GM12875 (cell line): ENCODE results near the gene ZNF326.
"Not testable (repeated sequence)": the region's sequence is repeated elsewhere in the genome, so short reads cannot be mapped to it uniquely, and the experiment has no call there.

Experiments used
- H3K4me3 ChIP-seq: one replicate; pipeline ENCODE4 v1.5.1; 2011; ENCODE audit warnings: low read depth, low read length, control low read depth
- CTCF ChIP-seq: IDR thresholded peaks from 2 replicates; pipeline ENCODE4 v1.5.1; 2011; ENCODE audit warnings: low read depth, mild to moderate bottlenecking, control low read depth, inconsistent platforms, low read length, moderate library complexity, borderline replicate concordance; ENCODE audit not compliant: insufficient read depth

The ZNF326 gene

GRCh38 chr1:89978755-89979154, 16.2 kb upstream of the ZNF326 start:
- no peak for TF ChIP-seq CTCF
- no peak overlapping the region for H3K4me3 ChIP-seq

DNA sequence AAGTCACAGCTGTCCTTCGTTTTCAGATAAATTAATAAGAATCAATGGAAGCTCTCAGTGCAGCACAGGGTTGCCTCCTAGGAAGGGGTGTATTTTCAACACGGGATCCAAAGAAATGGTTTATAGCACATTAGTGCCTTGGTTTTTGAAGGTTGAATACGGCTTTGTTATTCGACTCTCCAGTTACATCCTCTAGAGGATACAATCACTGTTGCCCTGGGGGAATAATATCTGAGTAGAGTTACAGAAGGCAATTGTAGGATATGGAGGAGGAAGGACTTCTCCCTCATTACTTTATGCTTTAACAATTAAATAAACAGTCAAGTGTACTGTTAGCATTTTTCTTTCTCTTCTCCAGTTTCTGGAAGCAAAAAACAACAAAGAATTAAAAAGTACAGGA, 14.3 kb upstream of the ZNF326 start:
- TF ChIP-seq CTCF, result no peak
- no peak overlapping the region for H3K4me3 ChIP-seq

DNA sequence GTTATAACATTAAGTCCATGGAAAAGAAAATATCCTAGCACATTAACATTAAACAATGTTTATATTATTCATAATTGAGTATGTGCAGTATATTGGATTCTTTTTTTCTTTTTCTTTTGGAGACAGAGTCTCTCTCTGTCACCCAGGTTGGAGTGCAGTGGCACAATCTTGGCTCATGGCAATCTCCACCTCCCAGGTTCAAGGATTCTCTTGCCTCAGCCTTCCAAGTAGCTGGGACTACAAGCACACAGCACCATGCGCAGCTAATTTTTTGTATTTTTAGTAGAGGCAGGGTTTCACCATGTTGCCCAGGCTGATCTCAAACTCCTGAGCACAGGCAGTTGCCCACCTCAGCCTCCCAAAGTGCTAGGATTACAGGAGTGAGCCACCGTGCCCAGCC, 12.1 kb upstream of the ZNF326 start:
- not testable (repeated sequence) for H3K4me3 ChIP-seq

GRCh38 chr1:89984564-89985116, 10.3 kb upstream of the ZNF326 start:
- not testable (repeated sequence) for H3K4me3 ChIP-seq

DNA sequence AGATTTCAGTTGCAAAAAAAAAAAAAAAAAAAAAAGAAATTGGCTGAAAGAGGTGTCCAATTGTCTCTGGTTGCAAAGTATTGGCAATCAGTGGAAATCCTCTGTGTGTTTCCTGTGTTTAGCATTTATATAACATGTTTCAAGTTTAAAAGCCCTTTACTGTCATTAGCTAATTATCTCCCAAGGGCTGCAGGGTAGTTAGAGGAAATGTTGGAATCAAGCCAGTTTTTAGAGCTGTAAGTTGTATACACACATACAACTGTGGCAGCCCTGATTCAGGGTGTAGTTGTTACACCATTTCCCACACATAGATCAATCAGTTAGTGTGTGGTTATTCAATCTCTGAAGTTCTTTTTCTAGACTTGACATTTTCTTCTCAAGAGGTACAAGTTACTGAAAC, 8.9 kb upstream of the ZNF326 start:
- H3K4me3 ChIP-seq, result no peak overlapping the region
- TF ChIP-seq CTCF, result no peak

GRCh38 chr1:89987159-89987819, 7.6 kb upstream of the ZNF326 start:
- H3K4me3 ChIP-seq, result no peak overlapping the region
- TF ChIP-seq CTCF, result peak; percentile 64; the same call in 1 of the 2 replicates

DNA sequence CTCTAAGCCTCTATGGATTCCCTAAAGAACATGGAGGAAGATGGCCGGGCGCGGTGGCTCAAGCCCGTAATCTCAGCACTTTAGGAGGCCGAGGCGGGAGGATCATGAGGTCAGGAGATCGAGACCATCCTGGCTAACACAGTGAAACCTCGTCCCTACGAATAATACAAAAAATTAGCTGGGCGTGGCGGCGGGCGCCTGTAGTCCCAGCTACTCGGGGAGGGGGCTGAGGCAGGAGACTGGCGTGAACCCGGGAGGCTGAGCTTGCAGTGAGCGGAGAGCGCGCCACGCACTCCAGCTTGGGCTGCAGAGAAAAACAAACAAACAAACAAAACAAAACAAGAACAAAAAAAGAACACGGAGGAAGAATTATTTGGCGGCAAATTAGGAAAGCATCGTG, 5.8 kb upstream of the ZNF326 start:
- TF ChIP-seq CTCF, result no peak

GRCh38 chr1:89989799-89990198, 5.1 kb upstream of the ZNF326 start:
- no peak for TF ChIP-seq CTCF
- H3K4me3 ChIP-seq, result no peak overlapping the region

More for the DNA sequence above, 5.8 kb upstream of the ZNF326 start:
- no peak overlapping the region for H3K4me3 ChIP-seq
